Measurements from ENCODE around the gene CDC42BPB.
"Not testable (repeated sequence)": the region's sequence is repeated elsewhere in the genome, so short reads cannot be mapped to it uniquely, and the experiment has no call there.

The CDC42BPB gene

DNA sequence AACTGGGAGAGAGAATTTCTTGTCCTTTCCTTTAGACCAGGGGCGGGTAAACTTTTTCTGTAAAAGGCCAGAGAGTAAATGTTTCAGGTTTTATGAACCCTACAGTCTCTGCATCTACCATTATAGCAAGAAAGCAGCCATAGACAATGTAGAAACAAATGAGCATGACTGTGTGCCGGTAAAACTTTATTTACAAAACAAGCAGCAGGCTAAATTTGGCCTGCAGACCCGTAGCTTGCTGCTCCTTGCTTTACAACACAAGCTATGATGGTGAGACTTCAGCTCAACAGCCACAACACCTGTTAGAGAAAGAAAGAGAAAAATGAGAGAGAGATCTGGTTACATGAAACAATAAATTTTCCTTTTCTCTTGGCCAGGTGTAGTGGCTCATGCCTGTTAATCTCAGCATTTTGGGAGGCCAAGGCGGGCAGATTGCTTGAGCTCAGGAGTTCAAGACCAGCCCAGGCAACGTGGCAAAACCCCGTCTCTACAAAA lies 4.2 kb upstream of the CDC42BPB start:
- no peak for DNase-seq
- in situ Hi-C loops (cut with MboI; ENCODE audit: low pct_unique_long_range_greater_than_20kb, low sequenced_read_pairs): no loop called here

DNA sequence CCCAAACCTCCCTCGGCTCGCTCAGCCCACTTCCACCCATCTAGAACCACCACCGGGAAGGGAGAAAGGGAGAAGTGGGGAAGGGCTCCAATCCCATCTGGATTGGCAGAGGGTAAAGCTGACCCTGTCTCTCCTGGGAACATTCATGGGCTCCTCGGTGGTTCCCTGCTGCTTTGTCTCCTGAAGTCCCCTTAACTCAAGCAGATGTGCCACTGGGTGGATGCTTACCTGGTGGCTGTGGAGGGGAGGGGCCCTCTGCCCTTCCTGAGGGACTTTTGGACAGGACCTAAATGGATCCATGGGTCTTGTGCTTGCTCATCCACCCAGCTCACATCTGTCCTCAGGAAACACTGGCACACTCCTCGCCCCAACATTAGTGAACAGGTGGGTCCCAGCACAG lies 2.2 kb upstream of the CDC42BPB start:
- in situ Hi-C loops (cut with MboI; ENCODE audit: low pct_unique_long_range_greater_than_20kb, low sequenced_read_pairs): no loop called here

GRCh38 chr14:103058164-103059055 lies 1.1 kb upstream of the CDC42BPB start:
- in situ Hi-C loops (cut with MboI; ENCODE audit: low pct_unique_long_range_greater_than_20kb, low sequenced_read_pairs): no loop called here
- DNase-seq: no peak

More for the DNA sequence above, 2.2 kb upstream of the CDC42BPB start:
- DNase-seq: no peak

- no peak for DNase-seq
- in situ Hi-C loops (cut with MboI; ENCODE audit: low pct_unique_long_range_greater_than_20kb, low sequenced_read_pairs): no loop called here
These were observed 349 bp downstream of the CDC42BPB start for GRCh38 chr14:103057028-103057371.

DNA sequence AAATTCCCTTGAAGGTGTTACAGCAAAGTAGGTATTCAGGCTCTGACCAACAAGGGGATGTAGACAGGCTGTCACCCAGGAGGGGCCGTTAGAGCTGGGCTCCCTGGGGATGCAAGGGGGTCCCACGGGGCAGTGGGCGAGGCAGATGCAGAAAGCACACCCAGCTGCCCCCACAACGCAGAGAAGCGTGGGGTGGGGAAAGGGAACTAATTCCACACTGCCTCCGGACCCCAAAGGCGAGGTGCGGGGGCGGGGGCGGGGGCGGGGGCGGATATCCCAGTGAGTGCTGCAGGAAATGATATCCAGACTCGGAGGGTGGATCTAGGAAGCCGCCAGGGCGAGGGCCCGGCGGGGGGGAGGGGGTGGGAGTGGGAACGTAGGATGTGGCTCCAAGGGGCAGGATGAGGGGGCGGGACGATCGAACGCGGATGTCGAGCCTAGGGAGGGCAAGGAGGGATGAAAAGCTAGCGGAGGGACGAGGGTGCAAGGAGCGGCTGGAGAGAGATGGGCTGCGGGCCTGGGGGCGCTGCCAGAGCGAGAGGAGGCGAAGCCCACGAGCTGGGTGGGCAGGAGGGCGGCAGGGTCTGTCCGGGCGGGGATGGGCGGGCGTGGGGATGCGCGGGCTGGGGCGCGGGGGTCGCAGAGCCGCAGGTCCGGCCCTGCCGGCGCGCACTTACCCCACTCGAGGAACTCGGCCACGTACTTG lies 874 bp downstream of the CDC42BPB start:
- DNase-seq: no peak
- in situ Hi-C loops (cut with MboI; ENCODE audit: low pct_unique_long_range_greater_than_20kb, low sequenced_read_pairs): no loop called here

- in situ Hi-C loops (cut with MboI; ENCODE audit: low pct_unique_long_range_greater_than_20kb, low sequenced_read_pairs): no loop called here
- DNase-seq: no peak
These were observed 1.7 kb downstream of the CDC42BPB start for GRCh38 chr14:103055695-103056094.

DNA sequence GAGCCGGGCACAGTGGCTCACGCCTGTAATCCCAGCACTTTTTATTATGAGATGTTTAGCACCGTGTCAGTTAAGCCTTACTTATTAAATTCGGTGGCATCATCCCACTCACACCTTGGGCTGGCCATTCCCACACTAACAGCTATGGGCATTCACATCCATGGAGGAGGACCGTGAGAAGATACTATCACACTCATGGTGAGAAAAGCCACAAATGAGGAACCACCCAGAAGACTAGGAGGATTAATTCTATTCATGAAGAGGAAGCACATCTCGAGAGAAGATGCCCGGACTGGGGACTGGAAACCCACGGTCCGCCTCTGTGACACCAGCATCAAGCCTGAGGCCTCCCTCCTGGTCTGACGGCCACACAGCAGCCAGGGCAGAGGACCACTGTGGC lies 4.9 kb downstream of the CDC42BPB start:
- in situ Hi-C loops (cut with MboI; ENCODE audit: low pct_unique_long_range_greater_than_20kb, low sequenced_read_pairs): no loop called here
- DNase-seq: peak; percentile 72

GRCh38 chr14:103050935-103051334 lies 6.4 kb downstream of the CDC42BPB start:
- in situ Hi-C loops (cut with MboI; ENCODE audit: low pct_unique_long_range_greater_than_20kb, low sequenced_read_pairs): no loop called here
- no peak for DNase-seq

- DNase-seq; in situ Hi-C loops (cut with MboI; ENCODE audit: low pct_unique_long_range_greater_than_20kb, low sequenced_read_pairs): not testable (repeated sequence)
These were observed 9.9 kb downstream of the CDC42BPB start for GRCh38 chr14:103047453-103047852.

DNA sequence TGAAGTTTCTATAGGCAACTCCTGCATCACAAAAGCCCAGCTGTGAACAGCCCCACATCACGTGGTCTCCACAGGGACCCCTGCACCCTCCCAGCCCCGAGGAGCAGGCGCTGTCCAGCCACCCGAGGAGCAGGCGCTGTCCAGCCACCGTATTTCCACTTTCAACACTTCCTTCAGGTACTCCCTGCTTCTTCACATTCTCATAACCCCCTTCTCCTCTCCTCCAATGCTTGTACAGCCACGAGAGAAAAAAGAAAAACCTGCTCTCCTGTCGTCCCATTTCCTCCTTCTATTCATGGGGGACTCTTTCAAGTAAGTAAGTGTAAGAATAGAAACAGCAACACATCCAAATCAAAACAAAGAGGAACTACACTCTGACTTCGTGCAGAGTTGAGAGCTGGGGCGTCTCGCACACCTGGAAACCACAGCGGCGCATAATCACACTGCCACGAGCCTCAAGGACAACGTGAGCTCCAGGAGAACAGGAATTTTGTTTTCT lies 11.9 kb downstream of the CDC42BPB start:
- in situ Hi-C loops (cut with MboI; ENCODE audit: low pct_unique_long_range_greater_than_20kb, low sequenced_read_pairs): no loop called here
- peak; percentile 48 for DNase-seq

GRCh38 chr14:103043257-103044015 lies 13.9 kb downstream of the CDC42BPB start:
- DNase-seq: no peak
- in situ Hi-C loops (cut with MboI; ENCODE audit: low pct_unique_long_range_greater_than_20kb, low sequenced_read_pairs): no loop called here

- no peak for DNase-seq
- in situ Hi-C loops (cut with MboI; ENCODE audit: low pct_unique_long_range_greater_than_20kb, low sequenced_read_pairs): no loop called here
These were observed 15.9 kb downstream of the CDC42BPB start for GRCh38 chr14:103041464-103041863.

- DNase-seq: no peak
- in situ Hi-C loops (cut with MboI; ENCODE audit: low pct_unique_long_range_greater_than_20kb, low sequenced_read_pairs): no loop called here
These were observed 23.7 kb downstream of the CDC42BPB start for GRCh38 chr14:103033681-103034096.

DNA sequence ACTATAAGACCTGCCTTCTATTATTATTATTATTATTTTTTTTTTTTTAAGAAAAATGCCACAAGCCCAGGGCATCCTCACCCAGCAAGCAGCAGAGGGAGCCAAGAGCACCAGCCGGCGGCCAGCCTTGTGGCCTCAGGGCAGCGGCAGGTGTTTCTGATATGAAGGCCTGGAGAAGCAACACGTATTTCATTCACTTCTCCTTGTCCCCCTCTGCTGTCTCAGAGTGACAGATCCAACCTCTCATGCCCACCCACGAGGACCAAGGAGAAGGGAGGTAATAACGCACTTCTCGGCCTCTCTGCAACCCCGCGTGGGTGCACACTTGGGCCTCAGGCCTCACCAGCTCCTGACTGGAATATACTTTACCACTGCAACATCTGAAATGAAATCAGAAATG lies 25.4 kb downstream of the CDC42BPB start:
- no peak for DNase-seq
- in situ Hi-C loops (cut with MboI; ENCODE audit: low pct_unique_long_range_greater_than_20kb, low sequenced_read_pairs): no loop called here

DNA sequence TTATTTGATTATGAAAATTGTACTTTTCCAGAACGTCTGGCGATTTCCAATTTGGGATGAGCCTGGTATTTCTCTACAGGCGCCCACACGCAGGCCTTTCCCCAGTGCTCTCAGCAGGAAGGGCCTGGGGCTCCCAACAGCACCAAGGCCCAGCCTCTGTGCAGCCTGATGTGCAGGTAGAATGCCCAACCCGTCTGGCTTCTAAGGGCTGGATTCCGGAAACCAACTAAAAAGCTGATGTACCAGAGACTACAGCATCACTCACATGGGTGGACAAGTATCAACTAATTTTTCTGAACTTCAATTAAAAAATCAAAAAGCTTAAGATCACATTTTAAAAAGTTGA lies 25.8 kb downstream of the CDC42BPB start:
- DNase-seq: no peak
- in situ Hi-C loops (cut with MboI; ENCODE audit: low pct_unique_long_range_greater_than_20kb, low sequenced_read_pairs): no loop called here

DNA sequence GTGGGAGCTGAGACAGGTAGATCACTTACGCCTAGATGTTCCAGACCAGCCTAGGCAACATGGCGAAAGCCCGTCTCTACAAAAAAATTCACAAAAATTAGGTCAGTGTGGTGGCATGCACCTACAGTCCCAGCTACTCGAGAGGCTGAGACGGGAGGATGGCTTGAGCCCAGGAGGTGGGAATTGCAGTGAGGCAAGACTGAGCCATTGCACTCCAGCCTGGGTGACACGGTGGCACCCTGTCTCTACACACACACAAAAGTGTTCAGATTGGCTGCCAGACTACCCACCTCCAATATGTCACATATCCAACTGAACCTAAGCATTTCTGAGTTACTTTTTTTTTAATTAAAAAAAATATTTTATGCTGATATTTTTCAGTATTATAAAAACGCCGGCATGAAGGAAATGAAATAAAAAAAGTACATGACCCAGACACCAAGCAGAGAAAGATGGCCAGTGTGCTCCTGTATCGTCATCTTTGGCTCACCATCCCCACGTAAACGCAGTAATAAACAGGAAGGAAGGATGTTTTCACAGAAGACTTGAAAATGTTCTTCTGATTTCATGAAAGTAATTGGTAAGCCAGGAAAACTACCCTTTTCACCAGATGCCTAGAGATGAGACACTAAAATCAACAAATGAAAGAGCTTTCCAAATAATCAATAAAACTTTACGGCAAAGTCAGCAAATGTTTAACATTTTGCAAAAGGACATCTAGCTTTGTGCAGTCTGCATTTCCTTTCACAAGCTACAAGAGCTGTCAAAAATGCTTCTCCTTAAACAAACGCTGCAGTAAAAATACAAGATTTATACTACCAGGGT lies 26.4 kb downstream of the CDC42BPB start:
- no peak for DNase-seq
- in situ Hi-C loops (cut with MboI; ENCODE audit: low pct_unique_long_range_greater_than_20kb, low sequenced_read_pairs): no loop called here

GRCh38 chr14:103029936-103030335 lies 27.4 kb downstream of the CDC42BPB start:
- in situ Hi-C loops (cut with MboI; ENCODE audit: low pct_unique_long_range_greater_than_20kb, low sequenced_read_pairs): no loop called here
- no peak for DNase-seq

DNA sequence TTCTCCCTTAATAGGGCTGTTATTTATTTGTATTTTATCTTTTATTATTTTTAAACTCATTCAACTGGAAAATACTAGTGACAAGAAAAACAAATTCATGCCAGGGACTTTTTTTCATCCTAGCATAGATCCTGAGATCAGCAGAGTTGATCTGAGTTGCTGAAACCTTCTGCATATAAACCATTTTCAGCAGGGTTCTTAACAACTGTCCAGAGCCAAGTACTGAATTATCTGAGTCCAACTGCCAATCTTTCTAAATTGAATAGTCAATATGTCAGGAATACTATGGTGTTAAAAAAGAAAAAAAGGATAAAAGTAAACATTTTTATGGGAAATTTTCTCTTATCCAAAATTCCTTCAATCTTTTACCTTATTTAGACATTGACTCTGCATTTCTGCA lies 28.6 kb downstream of the CDC42BPB start:
- in situ Hi-C loops (cut with MboI; ENCODE audit: low pct_unique_long_range_greater_than_20kb, low sequenced_read_pairs): no loop called here
- DNase-seq: no peak

Measured in KBM-7 (cell line).